GM21515 (cell line): Measurements from ENCODE around the gene ASXL2.
"Not testable (repeated sequence)": the region's sequence is repeated elsewhere in the genome, so short reads cannot be mapped to it uniquely, and the experiment has no call there.

ENCODE experiments used
- ATAC-seq: cut with Tn5 transposase; IDR thresholded peaks from one replicate; pipeline ENCODE4 v1.9.1; 2021; ENCODE audit not compliant: unreplicated experiment

Gene ASXL2

DNA sequence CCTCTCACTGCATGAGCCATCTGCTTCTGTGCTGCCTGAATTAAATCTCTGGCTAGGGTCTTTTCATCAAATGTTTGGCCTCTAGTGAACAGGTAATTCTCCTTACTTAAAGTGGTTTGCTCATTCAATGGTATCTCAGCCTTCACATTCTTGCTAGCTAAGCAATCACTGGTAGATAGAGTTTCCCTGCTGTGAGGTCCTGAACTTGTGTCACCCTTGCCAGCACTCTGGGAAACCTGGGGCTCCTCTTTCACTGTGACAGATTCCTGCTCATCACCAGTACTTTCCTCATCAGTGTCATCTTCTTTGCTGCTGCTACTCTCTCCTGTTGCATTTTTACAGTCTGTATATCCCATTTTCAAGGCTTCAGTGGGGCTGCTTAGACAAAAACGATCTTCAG, 135.8 kb downstream of the ASXL2 start:
- ATAC-seq = no peak

GRCh38 chr2:25740810-25741381, 137.4 kb downstream of the ASXL2 start:
- ATAC-seq = no peak

GRCh38 chr2:25738383-25739343, 139.6 kb downstream of the ASXL2 start:
- no peak for ATAC-seq

- ATAC-seq = no peak
These were observed 141.3 kb downstream of the ASXL2 start for GRCh38 chr2:25736899-25737515.

GRCh38 chr2:25735835-25736234, 142.5 kb downstream of the ASXL2 start:
- no peak for ATAC-seq

GRCh38 chr2:25728559-25728958, 149.7 kb downstream of the ASXL2 start:
- no peak for ATAC-seq

GRCh38 chr2:25726522-25726921, 151.8 kb downstream of the ASXL2 start:
- no peak for ATAC-seq

DNA sequence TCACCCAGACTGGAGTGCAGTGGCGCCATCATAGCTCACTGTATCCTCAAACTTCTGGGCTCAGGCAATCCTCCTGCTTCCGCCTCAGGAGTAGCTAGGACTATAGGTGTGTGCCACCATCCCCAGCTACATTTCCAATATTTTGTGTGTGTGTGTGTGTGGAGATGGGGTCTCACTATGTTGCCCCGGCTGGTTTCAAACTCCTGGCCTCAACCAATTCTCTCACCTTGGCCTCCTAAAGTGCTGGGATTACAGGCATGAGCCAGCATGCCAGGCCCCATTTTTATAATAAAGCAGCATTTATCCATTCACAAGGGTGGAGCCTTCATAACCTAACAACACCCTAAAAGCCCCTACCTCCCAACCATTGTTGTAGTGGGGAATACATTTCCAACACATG, 152.4 kb downstream of the ASXL2 start:
- ATAC-seq = no peak

DNA sequence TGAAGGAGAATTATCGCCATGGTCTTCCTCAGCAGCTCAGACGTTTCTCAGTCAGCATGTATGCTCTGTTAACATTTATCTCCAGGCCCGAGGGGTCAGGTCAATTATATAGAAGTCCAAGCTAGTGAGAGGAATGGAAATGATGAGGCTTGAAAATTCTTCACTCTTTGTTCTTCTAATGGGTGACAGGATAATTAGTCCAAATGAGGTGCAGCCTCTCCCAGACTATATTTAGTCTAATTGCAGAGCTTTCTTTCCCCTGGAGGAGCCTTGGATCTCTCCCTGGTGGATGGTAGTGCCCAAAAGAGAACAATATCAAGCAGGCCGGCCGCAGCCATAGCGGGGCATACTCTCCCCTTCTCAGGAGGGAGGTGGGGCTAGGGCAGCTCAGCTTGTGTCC, 153.5 kb downstream of the ASXL2 start:
- no peak for ATAC-seq

DNA sequence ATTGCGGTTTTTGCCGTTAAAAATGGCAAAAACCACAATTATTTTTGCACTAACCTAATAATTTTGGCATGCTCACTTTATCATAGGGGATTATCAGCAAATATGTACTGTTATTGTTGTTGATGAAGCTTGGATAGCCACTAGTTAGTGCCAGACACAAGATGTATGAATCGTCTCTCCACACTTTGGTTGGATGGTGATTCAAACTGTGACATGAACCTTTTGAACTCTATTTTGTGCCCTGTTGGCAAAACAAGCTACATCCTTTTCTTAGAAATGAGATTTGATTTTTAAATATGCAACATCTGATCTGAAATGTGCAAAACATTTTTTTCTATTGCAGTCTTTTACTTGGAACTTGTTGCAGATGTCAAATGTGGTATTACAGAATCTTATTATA, 156.1 kb downstream of the ASXL2 start:
- ATAC-seq = no peak

DNA sequence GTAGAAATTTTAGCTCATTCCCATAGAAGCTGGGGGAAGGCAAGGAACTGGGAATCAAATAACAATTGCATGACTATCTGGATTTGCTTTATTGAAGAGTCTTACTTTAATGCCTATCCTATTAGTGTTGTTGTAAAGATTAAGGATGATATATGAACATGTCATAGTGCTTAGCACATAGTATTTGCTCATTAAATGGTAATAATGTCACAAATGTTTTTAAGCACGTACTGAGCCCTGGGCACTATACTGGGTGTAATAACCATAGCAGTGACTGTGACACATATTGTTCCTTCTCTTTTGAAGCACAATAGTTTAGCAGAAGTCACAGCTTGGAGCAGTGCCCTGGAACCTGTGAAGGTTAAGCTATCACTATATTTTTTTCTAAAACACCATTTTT, 157.7 kb downstream of the ASXL2 start:
- no peak for ATAC-seq

GRCh38 chr2:25714740-25715139, 163.5 kb downstream of the ASXL2 start:
- no peak for ATAC-seq

DNA sequence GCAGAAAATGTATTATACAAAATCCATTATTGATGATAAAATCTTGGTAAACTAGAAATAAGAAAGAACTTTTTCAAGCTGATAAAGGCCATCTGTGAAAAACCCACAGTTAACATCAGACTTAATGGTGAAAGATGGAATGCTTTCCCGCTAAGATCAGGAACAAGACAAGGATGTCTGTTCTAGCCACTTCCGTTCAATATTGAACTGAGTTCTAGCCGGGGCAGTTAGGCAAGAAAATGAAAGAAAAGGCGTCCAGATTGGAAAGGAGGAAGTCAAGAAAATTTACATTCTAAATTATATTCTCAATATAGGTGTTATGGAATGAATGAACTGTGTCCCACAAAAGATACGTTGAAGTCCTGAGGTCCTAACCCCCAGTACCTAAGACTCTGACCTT, 165.8 kb downstream of the ASXL2 start:
- no peak for ATAC-seq

DNA sequence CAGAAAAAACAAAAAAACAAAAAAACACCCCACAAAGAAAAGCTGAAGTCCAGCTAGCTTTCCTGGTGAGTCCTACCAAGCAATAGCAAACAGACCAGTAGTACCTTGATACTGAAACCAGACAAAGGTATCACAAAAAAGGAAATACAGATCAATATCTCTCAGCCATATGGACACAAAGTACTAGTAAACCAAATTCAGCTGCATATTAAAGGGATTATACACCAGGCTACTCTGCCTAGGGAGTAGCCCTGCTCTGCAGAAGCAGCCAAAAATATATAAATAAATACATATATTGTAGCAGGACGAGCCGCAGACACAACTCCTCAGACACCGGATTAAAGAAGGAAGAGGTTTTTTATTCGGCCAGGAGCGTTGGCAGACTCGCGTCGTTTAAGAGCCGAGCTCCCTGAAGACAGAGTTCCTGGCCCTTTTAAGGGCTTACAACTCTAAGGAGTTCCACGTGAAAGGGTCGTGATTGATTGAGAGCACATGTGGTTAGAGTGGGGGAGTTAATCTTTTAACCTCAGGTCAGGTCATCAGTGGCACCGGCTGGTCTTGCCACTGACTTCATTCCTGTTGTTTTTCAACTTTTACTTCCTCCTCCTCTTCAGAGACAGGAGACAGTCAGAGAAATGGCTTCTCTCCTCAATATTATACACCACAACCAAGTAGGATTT, 166.5 kb downstream of the ASXL2 start:
- no peak for ATAC-seq

GRCh38 chr2:25710750-25711149, 167.5 kb downstream of the ASXL2 start:
- ATAC-seq = no peak

DNA sequence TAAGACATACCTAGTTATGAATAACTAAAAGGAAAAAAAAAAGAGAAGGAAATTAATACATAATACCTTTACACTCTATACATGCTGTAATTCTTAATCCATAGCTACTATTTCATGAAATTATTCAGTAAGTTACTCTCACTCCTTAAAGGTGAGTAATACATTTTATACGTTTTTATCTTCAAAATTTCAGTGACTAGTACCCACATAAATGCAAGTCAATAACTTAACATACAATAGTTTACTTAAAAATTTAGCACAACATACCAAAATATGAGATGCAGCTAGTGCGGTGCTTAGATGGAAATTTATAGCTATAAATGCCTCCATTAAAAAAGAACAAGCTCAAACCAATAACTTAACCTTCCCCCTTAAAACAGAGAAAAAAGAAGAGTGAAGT, 168.9 kb downstream of the ASXL2 start:
- ATAC-seq = no peak

DNA sequence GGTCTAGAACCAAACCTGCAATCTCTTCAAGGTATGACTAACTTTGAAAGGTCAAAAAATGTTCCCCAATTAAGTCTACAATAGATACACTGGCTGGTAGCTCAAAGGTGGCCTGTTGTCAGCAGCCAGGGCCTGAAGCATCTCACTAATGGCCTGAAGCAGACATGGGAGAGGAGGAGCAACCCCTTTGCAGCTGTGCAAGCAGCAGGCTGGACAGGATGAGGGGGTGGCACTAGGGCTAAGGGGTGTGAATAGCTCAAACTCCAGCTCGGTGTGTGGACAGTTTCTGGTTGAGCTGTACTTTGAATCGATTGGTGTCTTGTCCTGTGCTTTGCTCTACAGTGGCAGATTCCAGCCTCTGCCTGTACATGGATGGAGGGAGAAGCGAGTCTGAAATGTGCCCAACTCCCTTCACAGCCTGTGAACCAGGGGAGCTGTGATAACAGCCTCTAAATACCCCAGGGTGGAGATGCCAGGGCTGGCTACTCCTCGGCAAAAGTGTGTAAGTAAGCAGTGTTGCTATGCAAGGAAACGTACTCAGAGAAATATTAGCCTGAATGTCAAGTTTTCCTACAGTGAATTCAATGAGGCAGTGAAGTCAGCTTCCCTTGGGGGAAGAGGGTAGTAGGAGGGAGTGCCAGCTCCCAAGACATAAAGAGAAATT, 170.2 kb downstream of the ASXL2 start:
- no peak for ATAC-seq

GRCh38 chr2:25705575-25705974, 172.7 kb downstream of the ASXL2 start:
- not testable (repeated sequence) for ATAC-seq

GRCh38 chr2:25701801-25702200, 176.5 kb downstream of the ASXL2 start:
- ATAC-seq = no peak

GRCh38 chr2:25700221-25700660, 178.0 kb downstream of the ASXL2 start:
- ATAC-seq = no peak

GRCh38 chr2:25699216-25699615, 179.1 kb downstream of the ASXL2 start:
- no peak for ATAC-seq
